GM21390 (cell line): ENCODE measurements around the gene SLC25A36.

Experiments
- ATAC-seq: cut with Tn5 transposase; IDR thresholded peaks from one replicate; pipeline ENCODE4 v1.9.1; 2021; ENCODE audit not compliant: unreplicated experiment

The SLC25A36 gene

GRCh38 chr3:140941434-140942220, at the start of gene SLC25A36:
SLC25A36 (plus strand) TSS chr3:140941836; CDS start chr3:140942055, 219 bp downstream.
- ATAC-seq: peak; percentile 94

- no peak for ATAC-seq
Measured at GRCh38 chr3:140896997-140897396, 44.6 kb upstream of the SLC25A36 start.

- ATAC-seq: peak; percentile 64
Measured at GRCh38 chr3:140898340-140899180, 43.1 kb upstream of the SLC25A36 start.

GRCh38 chr3:140899363-140899762, 42.3 kb upstream of the SLC25A36 start:
- ATAC-seq: no peak

- no peak for ATAC-seq
Measured at GRCh38 chr3:140902791-140903190, 38.8 kb upstream of the SLC25A36 start.

- ATAC-seq: no peak
Measured at GRCh38 chr3:140903196-140903595, 38.4 kb upstream of the SLC25A36 start.

- ATAC-seq: no peak
Measured at GRCh38 chr3:140904521-140904920, 37.1 kb upstream of the SLC25A36 start.

- no peak for ATAC-seq
Measured at GRCh38 chr3:140905559-140905958, 36.1 kb upstream of the SLC25A36 start.

GRCh38 chr3:140906785-140907184, 34.9 kb upstream of the SLC25A36 start:
- peak; percentile 64 for ATAC-seq

GRCh38 chr3:140910860-140911259, 30.8 kb upstream of the SLC25A36 start:
- ATAC-seq: no peak

GRCh38 chr3:140911822-140912221, 29.8 kb upstream of the SLC25A36 start:
- no peak for ATAC-seq

GRCh38 chr3:140913728-140914127, 27.9 kb upstream of the SLC25A36 start:
- no peak for ATAC-seq

GRCh38 chr3:140914384-140914945, 27.2 kb upstream of the SLC25A36 start:
- no peak for ATAC-seq

- ATAC-seq: no peak
Measured at GRCh38 chr3:140916603-140917002, 25.0 kb upstream of the SLC25A36 start.

GRCh38 chr3:140917772-140918171, 23.9 kb upstream of the SLC25A36 start:
- no peak for ATAC-seq

- ATAC-seq: no peak
Measured at GRCh38 chr3:140920029-140920428, 21.6 kb upstream of the SLC25A36 start.

GRCh38 chr3:140922634-140923033, 19.0 kb upstream of the SLC25A36 start:
- ATAC-seq: no peak

- no peak for ATAC-seq
Measured at GRCh38 chr3:140924097-140924873, 17.4 kb upstream of the SLC25A36 start.

GRCh38 chr3:140927279-140928069, 14.2 kb upstream of the SLC25A36 start:
- no peak for ATAC-seq

- no peak for ATAC-seq
Measured at GRCh38 chr3:140929446-140929845, 12.2 kb upstream of the SLC25A36 start.
